HG03521 (cell line): ENCODE measurements around the gene TAX1BP1.

Experiments
- ATAC-seq: cut with Tn5 transposase; IDR thresholded peaks from one replicate; pipeline ENCODE4 v1.9.1; 2021; ENCODE audit warnings: mild to moderate bottlenecking, moderate library complexity; ENCODE audit not compliant: unreplicated experiment

Gene TAX1BP1

DNA sequence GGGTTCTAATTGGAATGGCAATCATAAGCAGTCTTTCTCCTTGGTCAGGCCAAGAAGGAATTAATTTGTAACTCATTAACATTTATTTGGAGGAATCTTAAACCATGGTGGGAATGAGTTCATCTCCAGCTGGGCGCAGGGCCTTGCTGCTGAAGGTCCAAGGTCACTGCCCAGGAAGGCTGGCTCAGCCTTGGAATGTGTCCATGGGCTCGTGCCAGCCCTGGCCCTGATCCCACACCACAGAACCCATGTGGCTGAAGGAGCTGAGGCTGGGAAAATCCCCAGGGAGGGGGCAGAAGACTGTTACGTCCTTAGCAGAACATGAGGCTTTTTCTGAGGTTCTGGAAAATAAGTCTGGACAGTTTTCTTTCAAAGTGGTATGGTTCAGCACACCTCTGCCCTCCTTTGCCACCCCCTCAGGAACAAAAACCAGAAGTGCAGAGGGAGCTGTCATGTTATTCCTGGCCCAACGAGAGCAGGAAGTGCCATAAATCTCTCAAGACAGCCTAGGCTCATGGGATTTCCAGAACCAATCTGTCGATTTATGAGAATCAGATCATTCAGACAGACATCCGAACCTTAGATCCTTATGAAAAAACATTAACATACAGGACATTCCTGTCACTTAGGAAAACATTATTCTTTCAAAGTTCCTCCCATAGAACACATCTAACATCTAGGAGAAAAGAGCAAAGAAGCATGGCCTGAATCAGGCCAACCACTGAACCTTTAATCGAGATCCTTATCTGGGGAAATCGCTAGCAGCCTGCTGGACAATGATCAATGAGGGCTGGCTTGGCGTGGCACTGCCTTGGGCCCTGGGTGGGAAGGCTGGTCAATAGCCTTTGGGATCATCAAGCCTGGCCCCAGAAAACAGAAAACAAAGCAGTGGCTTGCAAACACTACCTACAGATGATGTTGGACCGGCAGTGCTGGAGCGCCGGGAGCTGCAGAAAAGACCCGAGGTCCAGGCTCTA lies 134.3 kb downstream of the TAX1BP1 start:
- ATAC-seq: no peak

GRCh38 chr7:27875061-27875460 lies 135.1 kb downstream of the TAX1BP1 start:
- ATAC-seq: no peak

DNA sequence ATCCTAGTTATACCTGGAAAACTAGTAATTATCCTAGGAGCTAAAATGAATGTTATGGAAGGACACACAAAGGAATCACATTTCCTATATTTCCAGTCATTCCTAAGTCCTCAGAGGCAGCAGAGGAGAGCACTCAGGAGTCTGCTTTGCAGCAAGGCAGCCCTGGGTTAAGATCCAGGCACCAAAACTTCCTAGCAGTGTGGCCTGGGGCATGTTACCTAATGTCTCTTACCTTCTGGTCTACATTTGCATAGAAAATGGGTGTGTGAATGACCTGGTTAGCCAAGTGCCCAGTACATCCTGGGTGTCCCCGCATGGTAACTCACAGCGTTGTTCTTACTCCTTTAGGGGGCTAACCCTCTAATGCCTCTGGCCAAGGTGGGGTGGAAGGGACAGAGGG lies 135.9 kb downstream of the TAX1BP1 start:
- no peak for ATAC-seq

- no peak for ATAC-seq
Observed at GRCh38 chr7:27876756-27877155, 136.8 kb downstream of the TAX1BP1 start.
